Cardiac muscle cell (in vitro differentiated cells and primary cell): ENCODE data around the gene FAM78A. TPM values are rescaled to one million over a fixed set of nuclear protein-coding genes. Genes with fewer than 3 reads are reported as not detected.
A peak's percentile ranks its signal among the peaks of the same experiment; 100 is the strongest.

Experiments used
- DNase-seq, 2 donors: peaks; one replicate each; pipeline versions ENCODE4 v3.0.0 to v3.0.0-alpha.2; 2010 to 2017; ENCODE audit warnings: low read depth in 1 of 2, low spot score in 1 of 2
- H3K27ac ChIP-seq: fragments of 200-600 bp; sonication (generic); 2 replicates; pipeline ENCODE4 v1.5.1; 2016
- H3K27me3 ChIP-seq: fragments of 200-600 bp; sonication (generic); 2 replicates; pipeline ENCODE4 v1.6.0; 2016; ENCODE audit warnings: control low read depth
- H3K36me3 ChIP-seq: fragments of 200-600 bp; sonication (generic); 2 replicates; pipeline ENCODE4 v1.5.1; 2016; ENCODE audit warnings: control low read depth
- H3K4me1 ChIP-seq: fragments of 200-600 bp; sonication (generic); 2 replicates; pipeline ENCODE4 v1.8.1; 2017; ENCODE audit warnings: low read depth, mild to moderate bottlenecking, mixed run types
- H3K4me3 ChIP-seq: fragments of 200-600 bp; sonication (generic); 2 replicates; pipeline ENCODE4 v1.5.1; 2016; ENCODE audit warnings: mild to moderate bottlenecking
- H3K9me3 ChIP-seq: fragments of 200-600 bp; sonication (generic); 2 replicates; pipeline ENCODE4 v1.5.1; 2017; ENCODE audit warnings: low read depth, mild to moderate bottlenecking, control low read depth
- CTCF ChIP-seq: IDR thresholded peaks from 2 replicates; pipeline ENCODE4 v1.5.1; 2012; ENCODE audit warnings: low read depth, mild to moderate bottlenecking, low read length
- polyA plus RNA-seq: library from polyadenylated mRNA; unstranded; fragments of >200 nt; fragmentation: Nextera tagmentation; extraction: Ambion mirVana; gene quantifications from 2 replicates; pipeline ENCODE4 v1.2.1, GENCODE V29; 2016
- total RNA-seq: library from RNA; depleted of rRNA; stranded (reverse); fragments of >200 nt; gene quantifications from 2 replicates; pipeline ENCODE4 v1.2.3, GENCODE V29; 2016

The FAM78A gene
- total and polyA plus RNA-seq, 2 experiments from 2014 or later: 21.5 to 42.6 TPM

- Histone ChIP-seq H3K27me3 (no peaks in the 10 kb centered on the region), H3K9me3 (no peaks in the 10 kb centered on the region), H3K4me1 (no peaks in the 10 kb centered on the region), H3K36me3 (peaks cover 15% of the 10 kb centered on the region), H3K27ac (no peak overlapping the region), H3K4me3 (no peak overlapping the region)
- DNase-seq: no peak
- no peak for TF ChIP-seq CTCF
Observed at GRCh38 chr9:131262327-131263032, 13.8 kb downstream of the FAM78A start.

DNA sequence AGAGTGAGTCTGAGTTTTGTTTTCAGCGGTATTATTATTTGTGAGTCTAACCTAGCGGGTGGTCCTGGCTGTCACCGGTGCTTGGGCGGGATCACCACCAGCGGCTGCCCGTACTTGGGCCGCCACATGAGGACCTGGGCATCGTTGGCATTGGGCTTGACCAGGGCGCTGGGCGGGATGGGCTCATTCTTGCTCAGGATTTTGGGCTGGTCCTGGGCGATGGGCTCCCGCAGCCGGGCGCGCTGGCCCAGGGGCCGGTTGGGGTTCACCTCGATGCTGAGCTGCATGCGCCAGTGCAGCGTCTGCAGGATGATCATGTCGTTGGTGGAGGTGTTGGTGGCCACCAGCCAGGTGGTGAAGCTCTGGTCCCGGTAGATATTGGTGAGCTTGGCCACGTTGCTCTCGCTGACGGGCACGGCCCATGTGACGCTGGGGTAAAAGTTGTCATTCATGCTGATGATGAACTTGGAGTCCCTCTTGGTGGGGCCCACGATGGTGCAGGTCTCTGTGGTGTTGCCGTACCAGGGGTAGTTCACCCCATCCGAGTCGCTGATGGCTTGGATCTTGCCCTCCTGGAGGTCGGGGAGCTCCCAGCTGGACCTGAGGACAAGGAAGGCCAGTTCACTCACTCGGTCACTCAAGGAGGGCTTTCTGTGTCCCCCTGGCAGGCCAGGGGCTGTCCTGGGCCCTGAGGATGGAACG lies 15.4 kb downstream of the FAM78A start:
- TF ChIP-seq CTCF: no peak
- H3K4me3 ChIP-seq: no peak overlapping the region
- no peaks in the 10 kb centered on the region for H3K27me3 ChIP-seq
- H3K9me3 ChIP-seq: no peaks in the 10 kb centered on the region
- peaks cover 15% of the 10 kb centered on the region for H3K36me3 ChIP-seq
- H3K27ac ChIP-seq: no peak overlapping the region
- no peaks in the 10 kb centered on the region for H3K4me1 ChIP-seq
- no peak for DNase-seq

DNA sequence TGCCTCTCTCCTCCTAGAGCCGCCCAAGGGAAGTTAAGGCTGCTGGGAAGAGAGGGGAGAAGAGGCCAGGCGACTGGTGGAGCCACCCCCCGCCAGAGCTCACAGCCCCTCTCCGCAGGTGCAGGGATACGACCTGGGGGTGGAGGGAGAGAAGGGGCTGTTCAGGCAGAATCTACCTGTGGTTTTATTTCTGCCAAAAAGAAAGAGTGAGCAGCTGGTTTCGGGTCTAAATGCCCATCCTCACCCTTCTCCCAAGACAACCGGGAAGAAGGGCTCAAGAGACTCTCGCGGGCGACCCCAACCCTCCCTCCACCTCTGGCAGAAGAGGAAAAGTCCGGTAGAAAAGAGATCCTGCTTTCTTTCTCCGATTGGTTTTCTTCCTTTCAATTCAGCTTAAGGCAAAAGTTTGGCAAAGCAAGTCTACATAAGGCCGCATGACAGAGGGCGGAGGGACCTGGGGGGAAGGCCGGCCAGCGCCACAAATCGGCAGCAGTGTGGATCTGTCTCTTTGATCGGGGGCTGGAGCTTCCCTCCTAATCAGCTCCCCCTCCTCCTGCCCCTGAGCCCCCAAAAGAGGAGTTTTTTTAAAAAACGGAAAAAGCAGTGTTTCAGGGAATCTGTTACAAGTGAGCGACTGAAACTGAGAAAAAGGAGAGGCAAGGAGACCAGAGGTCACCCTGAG lies 16.3 kb downstream of the FAM78A start:
- Histone ChIP-seq H3K27me3 (no peaks in the 10 kb centered on the region), H3K4me3 (no peak overlapping the region), H3K9me3 (no peaks in the 10 kb centered on the region), H3K4me1 (peaks cover 6% of the 10 kb centered on the region), H3K27ac (peak overlapping the region; percentile 75), H3K36me3 (peaks cover 15% of the 10 kb centered on the region)
- TF ChIP-seq CTCF: no peak
- DNase-seq: no peak

DNA sequence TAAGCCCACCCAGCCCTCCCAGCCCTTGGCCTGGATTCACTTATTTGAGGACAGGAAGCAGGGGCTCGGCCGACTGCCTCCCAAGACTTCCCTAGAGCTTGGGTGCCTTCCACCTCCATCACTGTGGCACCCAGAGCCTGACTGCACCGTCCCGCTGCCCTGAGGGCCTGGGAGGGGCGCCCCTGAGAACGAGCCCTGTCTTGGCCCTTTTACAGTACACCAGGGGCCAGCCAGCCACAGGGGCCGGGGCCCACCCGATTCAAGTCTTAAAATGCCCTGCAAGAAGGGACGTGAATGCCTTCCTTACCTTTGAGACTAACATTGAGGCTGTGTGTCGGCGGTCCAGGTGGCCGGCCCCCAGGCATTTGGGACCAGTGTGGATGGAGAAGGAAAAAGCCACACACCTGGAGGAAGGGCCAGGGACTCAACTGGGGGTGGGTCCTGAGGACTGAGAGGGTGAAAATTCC lies 16.8 kb downstream of the FAM78A start:
- Histone ChIP-seq H3K27ac (peak overlapping the region; percentile 75), H3K4me1 (peaks cover 12% of the 10 kb centered on the region), H3K27me3 (no peaks in the 10 kb centered on the region), H3K36me3 (peaks cover 15% of the 10 kb centered on the region), H3K4me3 (no peak overlapping the region), H3K9me3 (no peaks in the 10 kb centered on the region)
- no peak for TF ChIP-seq CTCF
- no peak for DNase-seq

DNA sequence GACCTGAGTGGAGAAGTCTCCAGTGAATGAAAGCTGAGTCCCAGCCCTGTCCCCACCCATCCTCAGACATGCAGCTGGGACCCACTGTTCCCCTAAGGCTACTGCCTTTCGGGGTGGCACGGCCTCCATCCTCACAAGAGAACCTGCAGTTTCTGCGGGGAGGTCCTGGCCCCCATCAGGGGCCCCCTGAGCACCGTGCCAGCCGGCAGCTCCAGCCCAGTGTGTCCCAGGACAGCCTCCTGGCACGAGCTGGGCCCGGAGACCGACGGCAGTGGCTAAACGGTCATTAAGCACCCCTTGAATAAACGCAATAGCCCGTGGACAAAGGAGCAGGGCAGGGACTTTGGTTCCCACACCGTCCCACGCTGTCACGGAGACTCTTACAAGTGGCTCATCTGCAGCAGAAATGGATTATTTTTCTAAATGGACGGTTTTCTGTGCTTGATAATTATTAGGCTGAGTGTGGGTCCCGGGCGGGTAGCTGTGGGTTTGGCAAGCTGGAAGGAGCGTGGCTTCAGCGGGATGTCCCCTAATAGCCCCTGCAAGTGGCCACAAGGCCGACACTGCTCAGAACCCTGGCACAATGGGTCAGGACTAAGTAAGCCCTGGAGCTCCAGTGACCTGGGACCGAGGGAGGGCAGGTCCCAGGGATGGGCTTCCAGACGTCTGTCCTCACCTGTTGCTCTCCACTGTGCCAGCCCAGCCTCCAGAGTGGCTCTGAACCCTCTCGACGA lies 17.4 kb downstream of the FAM78A start:
- peaks cover 15% of the 10 kb centered on the region for H3K36me3 ChIP-seq
- H3K9me3 ChIP-seq: no peaks in the 10 kb centered on the region
- no peak for TF ChIP-seq CTCF
- H3K27ac ChIP-seq: peak overlapping the region; percentile 75
- DNase-seq: no peak
- no peak overlapping the region for H3K4me3 ChIP-seq
- H3K27me3 ChIP-seq: no peaks in the 10 kb centered on the region
- H3K4me1 ChIP-seq: peaks cover 16% of the 10 kb centered on the region
